Measurements from ENCODE around the gene MVB12B.

GRCh38 chr9:126546036-126546435 lies 219.4 kb downstream of the MVB12B start:
- TF ChIP-seq CTCF (IDR thresholded peaks at IDR 0.05 in 8 of 11, conservative IDR thresholded peaks at IDR 0.05 in 3 of 11), result no peak
- TF ChIP-seq POLR2AphosphoS5 (IDR thresholded peaks at IDR 0.05), result no peak
- no peak for TF ChIP-seq POLR2A (IDR thresholded peaks at IDR 0.05)
